CD4-positive, alpha-beta T cell (primary cell): ENCODE measurements around the gene TMEM170B. TPM values are rescaled to one million over a fixed set of nuclear protein-coding genes. Genes with fewer than 3 reads are reported as not detected.

Source experiments
- ATAC-seq: fragments of 200-7000 bp; cut with Tn5 transposase; one replicate; pipeline ENCODE4 v1.10.0; 2022; ENCODE audit warnings: mild to moderate bottlenecking; ENCODE audit not compliant: poor library complexity
- CTCF ChIA-PET: fragments of 350-600 bp; sonication (Branson Sonifier 250); formaldehyde crosslinking; loops from one replicate; lab custom pipeline; 2021; ENCODE audit warnings: antibody characterized with exemption, inconsistent platforms; lab: Charles Lee
- POLR2A ChIA-PET: fragments of 350-600 bp; sonication (Branson Sonifier 250); formaldehyde crosslinking; loops from one replicate; lab custom pipeline; 2021; ENCODE audit warnings: antibody characterized with exemption, inconsistent platforms; lab: Charles Lee
- DNase-seq, 14 experiments: peaks; one replicate each; pipeline ENCODE4 v3.0.0-alpha.2; 2013 to 2020; ENCODE audit warnings: mixed read lengths in 2 of 14
- H3K27ac ChIP-seq, 2 donors: one replicate each; pipeline versions ENCODE4 v1.5.1 to v1.7.0; 2013; ENCODE audit warnings: low read length in 2 of 2, low read depth in 1 of 2, mild to moderate bottlenecking in 1 of 2
- H3K27me3 ChIP-seq, 2 experiments: 1 replicate in 1 of 2; 2 replicates in 1 of 2; pipeline versions ENCODE4 v1.6.1 to v1.7.0; 2013; ENCODE audit warnings: low read length in 2 of 2, control low read depth in 1 of 2, mild to moderate bottlenecking in 1 of 2, moderate library complexity in 1 of 2; ENCODE audit not compliant: insufficient read depth in 2 of 2, control insufficient read depth in 1 of 2
- H3K36me3 ChIP-seq: one replicate; pipeline ENCODE4 v1.6.1; 2013; ENCODE audit warnings: low read length, control low read depth; ENCODE audit not compliant: insufficient read depth
- H3K4me1 ChIP-seq: one replicate; pipeline ENCODE4 v1.6.1; 2013; ENCODE audit warnings: low read length, control low read depth; ENCODE audit not compliant: insufficient read depth
- H3K4me3 ChIP-seq: one replicate; pipeline ENCODE4 v1.5.1; 2013; ENCODE audit warnings: mild to moderate bottlenecking, low read length, moderate library complexity
- H3K9me3 ChIP-seq, 2 experiments: 1 replicate in 1 of 2; 2 replicates in 1 of 2; pipeline versions ENCODE4 v1.6.1 to v1.7.0; 2013; ENCODE audit warnings: low read length in 2 of 2, mild to moderate bottlenecking in 2 of 2, control low read depth in 1 of 2, moderate library complexity in 1 of 2; ENCODE audit not compliant: control insufficient read depth in 1 of 2, insufficient read depth in 1 of 2
- H3K27ac Mint-ChIP-seq: one replicate; pipeline ENCODE4 v1.8.0; 2020; ENCODE audit warnings: mixed read lengths
- H3K27me3 Mint-ChIP-seq: one replicate; pipeline ENCODE4 v1.8.0; 2021; ENCODE audit warnings: mixed read lengths
- H3K36me3 Mint-ChIP-seq: one replicate; pipeline ENCODE4 v1.8.0; 2021; ENCODE audit warnings: low read depth, mixed read lengths
- H3K4me1 Mint-ChIP-seq: one replicate; pipeline ENCODE4 v1.8.0; 2021; ENCODE audit warnings: low read depth, mixed read lengths
- H3K4me3 Mint-ChIP-seq: one replicate; pipeline ENCODE4 v1.8.0; 2020; ENCODE audit warnings: mild to moderate bottlenecking, mixed read lengths
- H3K9me3 Mint-ChIP-seq: one replicate; pipeline ENCODE4 v1.8.0; 2020; ENCODE audit warnings: mixed read lengths
- CTCF ChIP-seq: fragments of 200-600 bp; IDR thresholded peaks from one replicate; pipeline ENCODE4 v1.8.0; 2022; ENCODE audit warnings: antibody characterized with exemption, mild to moderate bottlenecking
- intact Hi-C, 2 experiments: fragments of 100-400 bp; cut with DNase I in 1 of 2; cut with micrococcal nuclease in 1 of 2; formaldehyde crosslinking; loops; one replicate each; pipeline versions ENCODE4 v1.15.1 to v1.9.0; 2023 to 2025; cut with DNase I, micrococcal nuclease
- total RNA-seq, 174 experiments: library from RNA in 2 of 174; stranded (reverse) in 2 of 174; gene quantifications; one replicate each; pipeline ENCODE4 v1.2.3 and lab custom pipeline; 2021 to 2026

TMEM170B gene
- total RNA-seq, 2 experiments from 2014 or later, result 1.9 to 2.1 TPM

GRCh38 chr6:11609324-11610071, 71.9 kb downstream of the TMEM170B start:
- ChIA-PET CTCF (no interaction called here), POLR2A (no interaction called here)
- Histone ChIP-seq H3K27me3 (peaks cover 0 to 13% of the 10 kb centered on the region in 2 experiments), H3K27ac (no peak overlapping the region), H3K4me1 (no peaks in the 10 kb centered on the region), H3K9me3 (no peaks in the 10 kb centered on the region), H3K4me3 (no peak overlapping the region), H3K36me3 (no peaks in the 10 kb centered on the region)
- Mint-ChIP-seq H3K4me1 (no peaks in the 10 kb centered on the region), H3K4me3 (no peak overlapping the region), H3K27me3 (peaks cover 17% of the 10 kb centered on the region), H3K27ac (no peak overlapping the region), H3K36me3 (no peaks in the 10 kb centered on the region), H3K9me3 (no peaks in the 10 kb centered on the region)
- no peak for TF ChIP-seq CTCF
- intact Hi-C loops, result no loop called here
- no peak for DNase-seq
- ATAC-seq, result no peak

GRCh38 chr6:11613336-11613735, 75.8 kb downstream of the TMEM170B start:
- Mint-ChIP-seq H3K9me3 (no peaks in the 10 kb centered on the region), H3K4me3 (no peak overlapping the region), H3K27ac (no peak overlapping the region), H3K27me3 (no peaks in the 10 kb centered on the region), H3K36me3 (no peaks in the 10 kb centered on the region), H3K4me1 (no peaks in the 10 kb centered on the region)
- H3K27ac ChIP-seq, result no peak overlapping the region
- H3K36me3 ChIP-seq, result no peaks in the 10 kb centered on the region
- H3K4me3 ChIP-seq, result no peak overlapping the region
- no peaks in the 10 kb centered on the region for H3K9me3 ChIP-seq
- no peaks in the 10 kb centered on the region for H3K4me1 ChIP-seq
- intact Hi-C loops, result no loop called here
- ATAC-seq (no peak), DNase-seq (no peak)
- CTCF ChIA-PET, result no interaction called here
- POLR2A ChIA-PET, result no interaction called here
- no peak for TF ChIP-seq CTCF
- H3K27me3 ChIP-seq, result peaks cover 0 to under 1% of the 10 kb centered on the region in 2 experiments

- DNase-seq (no peak), ATAC-seq (no peak)
- Mint-ChIP-seq H3K4me3 (no peak overlapping the region), H3K4me1 (no peaks in the 10 kb centered on the region), H3K9me3 (no peaks in the 10 kb centered on the region), H3K36me3 (no peaks in the 10 kb centered on the region), H3K27ac (no peak overlapping the region), H3K27me3 (no peaks in the 10 kb centered on the region)
- no peaks in the 10 kb centered on the region for H3K4me1 ChIP-seq
- no peaks in the 10 kb centered on the region for H3K36me3 ChIP-seq
- no peak overlapping the region for H3K4me3 ChIP-seq
- ChIA-PET CTCF (no interaction called here), POLR2A (no interaction called here)
- H3K9me3 ChIP-seq, result no peaks in the 10 kb centered on the region
- H3K27me3 ChIP-seq, result no peaks in the 10 kb centered on the region
- H3K27ac ChIP-seq, result no peak overlapping the region
- intact Hi-C loops, result no loop called here
- no peak for TF ChIP-seq CTCF
These were observed 76.3 kb downstream of the TMEM170B start for GRCh38 chr6:11613858-11614257.
